Hepatocyte (in vitro differentiated cells): ENCODE data around the gene ALDH1A1.
"Not testable (repeated sequence)": the region's sequence is repeated elsewhere in the genome, so short reads cannot be mapped to it uniquely, and the experiment has no call there.

ENCODE experiments used
- CTCF ChIP-seq: fragments of 200-600 bp; sonication (generic); IDR thresholded peaks from 2 replicates; pipeline ENCODE4 v1.5.1; 2016; ENCODE audit warnings: antibody characterized with exemption, mild to moderate bottlenecking; ENCODE audit not compliant: poor library complexity
- EZH2 ChIP-seq: fragments of 200-600 bp; sonication (generic); IDR thresholded peaks from 2 replicates; pipeline ENCODE4 v1.6.1; 2016; ENCODE audit warnings: antibody characterized with exemption, mild to moderate bottlenecking, borderline replicate concordance
- EZH2phosphoT487 ChIP-seq: fragments of 200-600 bp; sonication (generic); IDR thresholded peaks from one replicate; pipeline ENCODE4 v1.6.1; 2018; ENCODE audit warnings: antibody characterized with exemption, mild to moderate bottlenecking, low read depth, moderate library complexity; ENCODE audit not compliant: unreplicated experiment, severe bottlenecking

DNA sequence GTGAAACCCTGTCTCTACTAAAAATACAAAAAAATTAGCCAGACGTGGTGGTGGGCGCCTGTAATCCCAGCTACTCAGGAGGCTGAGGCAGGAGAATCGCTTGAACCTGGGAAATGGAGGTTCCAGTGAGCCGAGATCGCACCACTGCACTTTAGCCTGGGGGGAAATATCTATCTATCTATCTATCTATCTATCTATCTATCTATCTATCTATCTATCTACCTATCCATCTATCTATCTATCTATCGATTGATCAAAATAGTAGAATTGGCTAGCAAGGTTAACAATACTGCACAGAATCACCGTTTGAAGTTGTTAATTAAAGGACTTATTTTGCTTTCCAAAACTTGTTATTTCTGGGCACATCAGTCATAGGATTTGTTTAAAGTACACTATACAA lies 90.1 kb downstream of the ALDH1A1 start:
- TF ChIP-seq CTCF, EZH2, EZH2phosphoT487: not testable (repeated sequence)
